ENCODE results near the gene CADM4. TPM values are rescaled to one million over a fixed set of nuclear protein-coding genes. Genes with fewer than 3 reads are reported as not detected.

Gene CADM4
- total and polyA plus RNA-seq, 9 of the 15 experiments (the other 6 are each of a cell fraction or from before 2014, with no cell fraction given): 0.03 to 4.6 (median 1.3) TPM

DNA sequence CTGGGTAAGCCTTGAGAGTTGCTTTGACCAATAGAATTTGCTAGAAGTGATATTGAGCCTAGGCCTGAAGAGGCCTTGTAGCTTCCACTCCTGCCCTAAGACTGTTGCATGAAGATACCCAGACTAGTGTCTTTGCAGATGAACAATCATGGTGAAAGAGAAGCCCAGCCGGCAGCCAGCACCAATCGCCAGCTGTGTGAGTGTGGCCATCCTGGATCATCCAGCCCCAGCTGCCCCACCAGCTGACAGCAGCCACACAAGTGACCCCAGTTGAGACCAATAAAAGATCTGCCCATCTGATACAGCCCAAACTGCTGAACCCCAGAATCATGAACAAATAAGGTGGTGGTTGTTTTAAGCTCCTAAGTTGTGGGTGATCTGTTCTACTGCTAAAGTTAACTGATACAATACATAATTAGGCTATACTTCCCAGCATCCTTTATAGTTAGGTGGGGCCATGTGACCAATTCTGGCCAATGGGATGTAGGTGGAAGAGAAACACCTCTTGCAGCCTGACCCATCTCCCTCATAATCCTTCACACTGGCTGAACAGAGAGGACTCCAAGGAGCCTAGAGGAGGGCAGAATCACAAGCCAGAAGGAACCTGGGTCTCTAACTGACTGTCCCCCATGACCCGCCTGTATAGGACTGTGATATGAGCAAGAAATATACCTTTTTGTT, 10.9 kb downstream of the CADM4 start:
- Histone ChIP-seq H3K27me3 (ENCODE audit: control insufficient read depth in 2 of 2, insufficient read depth in 2 of 2, low read length in 2 of 2) (no peaks in the 10 kb centered on the region), H3K4me2 (ENCODE audit: insufficient read depth, low read length) (no peak overlapping the region), H4K20me1 (replicated peaks; ENCODE audit: control insufficient read depth, insufficient read depth, low read length) (no peaks in the 10 kb centered on the region), H3K9ac (ENCODE audit: insufficient read depth in 1 of 2, low read depth in 2 of 2, low read length in 2 of 2) (no peak overlapping the region), H3K9me3 (replicated peaks; ENCODE audit: control insufficient read depth, insufficient read depth, low read depth, low read length) (no peaks in the 10 kb centered on the region), H3K79me2 (ENCODE audit: control insufficient read depth, insufficient read depth, low read length) (no peaks in the 10 kb centered on the region), H3K9me1 (ENCODE audit: control insufficient read depth, insufficient read depth, low read length) (peaks cover 2% of the 10 kb centered on the region), H3K27ac (ENCODE audit: extremely low read depth, low read depth, low read length) (no peak overlapping the region), H2AFZ (ENCODE audit: low read depth, low read length) (no peak overlapping the region), H3K4me1 (replicated peaks in 1 of 2; ENCODE audit: control insufficient read depth in 2 of 2, insufficient read depth in 2 of 2, low read length in 2 of 2) (peaks cover 22 to 32% of the 10 kb centered on the region in 2 experiments; a peak in 4 of 5 replicates), H3K36me3 (ENCODE audit: control insufficient read depth, insufficient read depth, low read length) (no peaks in the 10 kb centered on the region), H3K4me3 (no peak overlapping the region)
- ChIA-PET POLR2A (no interaction called here), CTCF (ENCODE audit: low intra/inter-chr PET ratio) (no interaction called here)
- intact Hi-C loops (cut with micrococcal nuclease) (loop anchor here (10.0 kb wide), 2 partner anchors 74 to 184 kb away; no protein-coding TSS in a partner anchor), in situ Hi-C loops (cut with MboI) (no loop called here)
- FAIRE-seq: no peak
- 44% methylated on average over 3 of the region's 3 CpGs for WGBS (ENCODE audit: insufficient coverage, low coverage, missing lambda C conversion rate)
- TF ChIP-seq, protein P1, sequence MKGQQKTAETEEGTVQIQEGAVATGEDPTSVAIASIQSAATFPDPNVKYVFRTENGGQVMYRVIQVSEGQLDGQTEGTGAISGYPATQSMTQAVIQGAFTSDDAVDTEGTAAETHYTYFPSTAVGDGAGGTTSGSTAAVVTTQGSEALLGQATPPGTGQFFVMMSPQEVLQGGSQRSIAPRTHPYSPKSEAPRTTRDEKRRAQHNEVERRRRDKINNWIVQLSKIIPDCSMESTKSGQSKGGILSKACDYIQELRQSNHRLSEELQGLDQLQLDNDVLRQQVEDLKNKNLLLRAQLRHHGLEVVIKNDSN (CRISPR knock-in tag; IDR thresholded peaks at IDR 0.05): peak; percentile 90
- TF ChIP-seq SMAD1 (IDR thresholded peaks at IDR 0.05; ENCODE audit: low read depth, low read length, partially characterized antibody) (no peak), RBM34 (IDR thresholded peaks at IDR 0.05; ENCODE audit: borderline replicate concordance, insufficient read depth, low read length) (no peak), RBM25 (IDR thresholded peaks at IDR 0.05; ENCODE audit: low read depth, low read length, severe bottlenecking) (peak; percentile 56), RAD51 (IDR thresholded peaks at IDR 0.05; ENCODE audit: borderline replicate concordance, low read depth) (peak; percentile 77; the same call in 1 of the 2 replicates), ZNF785 (CRISPR knock-in tag; IDR thresholded peaks at IDR 0.05) (no peak), FOS (IDR thresholded peaks at IDR 0.05; ENCODE audit: extremely low read depth, insufficient read length) (peak; percentile 35), DPF2 (IDR thresholded peaks at IDR 0.05) (no peak), NFYB (IDR thresholded peaks at IDR 0.05; ENCODE audit: extremely low read depth, insufficient read length) (peak; percentile 98)
- TF ChIP-seq, protein P2, sequence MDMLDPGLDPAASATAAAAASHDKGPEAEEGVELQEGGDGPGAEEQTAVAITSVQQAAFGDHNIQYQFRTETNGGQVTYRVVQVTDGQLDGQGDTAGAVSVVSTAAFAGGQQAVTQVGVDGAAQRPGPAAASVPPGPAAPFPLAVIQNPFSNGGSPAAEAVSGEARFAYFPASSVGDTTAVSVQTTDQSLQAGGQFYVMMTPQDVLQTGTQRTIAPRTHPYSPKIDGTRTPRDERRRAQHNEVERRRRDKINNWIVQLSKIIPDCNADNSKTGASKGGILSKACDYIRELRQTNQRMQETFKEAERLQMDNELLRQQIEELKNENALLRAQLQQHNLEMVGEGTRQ (CRISPR knock-in tag; IDR thresholded peaks at IDR 0.05): peak; percentile 85
- no peak for ATAC-seq
- BruUV-seq (replicated peaks): no TSS peak
- DNase-seq (ENCODE audit: extremely low read depth in 1 of 4, low spot score in 3 of 4): peak in 3 of 4 experiments; percentile 40 to 70 (median 65)
